Spleen (tissue), 11 donors: ENCODE data around the gene PIGO. TPM values are rescaled to one million over a fixed set of nuclear protein-coding genes. Genes with fewer than 3 reads are reported as not detected.

ENCODE experiments used
- DNase-seq: peaks from one replicate; pipeline ENCODE4 v3.0.0-alpha.2; 2020
- H3K27ac ChIP-seq, 8 donors: fragments of 200-600 bp; sonication (generic) in 7 of 8; 1 replicate in 4 of 8; 2 replicates in 4 of 8; pipeline versions ENCODE4 v1.5.0 to v1.8.0; 2016 to 2021; ENCODE audit warnings: inconsistent platforms in 4 of 8, mild to moderate bottlenecking in 4 of 8, moderate library complexity in 1 of 8
- H3K27me3 ChIP-seq, 7 donors: fragments of 200-600 bp; sonication (generic) in 6 of 7; replicated peaks in 1 of 7; 1 replicate in 4 of 7; 2 replicates in 3 of 7; pipeline versions ENCODE4 v1.5.0 to v1.8.0; 2016 to 2021; ENCODE audit warnings: inconsistent platforms in 3 of 7, mild to moderate bottlenecking in 1 of 7
- H3K36me3 ChIP-seq, 6 donors: fragments of 200-600 bp; sonication (generic) in 5 of 6; 1 replicate in 4 of 6; 2 replicates in 2 of 6; pipeline versions ENCODE4 v1.5.0 to v1.8.0; 2016 to 2021; ENCODE audit warnings: inconsistent platforms in 2 of 6
- H3K4me1 ChIP-seq, 6 donors: fragments of 200-600 bp; sonication (generic) in 5 of 6; 1 replicate in 3 of 6; 2 replicates in 3 of 6; pipeline versions ENCODE4 v1.5.0 to v1.8.0; 2016 to 2021; ENCODE audit warnings: inconsistent platforms in 3 of 6
- H3K4me3 ChIP-seq, 8 donors: fragments of 200-600 bp; sonication (generic) in 7 of 8; 1 replicate in 4 of 8; 2 replicates in 4 of 8; pipeline versions ENCODE4 v1.5.0 to v1.8.0; 2016 to 2021; ENCODE audit warnings: inconsistent platforms in 4 of 8, mild to moderate bottlenecking in 4 of 8, moderate library complexity in 2 of 8
- H3K9me3 ChIP-seq, 8 donors: fragments of 200-600 bp; sonication (generic) in 7 of 8; 1 replicate in 4 of 8; 2 replicates in 4 of 8; pipeline versions ENCODE4 v1.5.0 to v1.8.0; 2016 to 2021; ENCODE audit warnings: inconsistent platforms in 4 of 8
- CTCF ChIP-seq, 11 experiments: fragments of 200-600 bp in 7 of 11; fragments of 450-650 bp in 4 of 11; sonication (generic) in 4 of 11; IDR thresholded peaks in 8 of 11; conservative IDR thresholded peaks in 3 of 11; 1 replicate in 7 of 11; 2 replicates in 4 of 11; pipeline versions ENCODE4 v1.4.0 to v1.8.0; 2016 to 2021; ENCODE audit warnings: antibody characterized with exemption in 11 of 11, inconsistent platforms in 4 of 11, mild to moderate bottlenecking in 1 of 11
- POLR2A ChIP-seq, 3 donors: fragments of 450-650 bp; IDR thresholded peaks; one replicate each; pipeline ENCODE4 v1.5.1; 2017; ENCODE audit warnings: antibody characterized with exemption in 3 of 3, mild to moderate bottlenecking in 1 of 3
- POLR2AphosphoS5 ChIP-seq, 3 donors: sonication (generic); formaldehyde crosslinking; IDR thresholded peaks; one replicate each; pipeline ENCODE4 v1.5.1; 2017; ENCODE audit warnings: antibody characterized with exemption in 3 of 3
- WGBS, 5 donors: extraction: QIAGEN DNeasy Blood & Tissue Kit in 3 of 5; methylation state at CpG; one replicate each; pipeline versions ENCODE4 v1.1.5 to v1.1.7; 2013 to 2018; 5-methylcytosine and 5-hydroxymethylcytosine counted together
- intact Hi-C: fragments of 100-400 bp; cut with DNase I; formaldehyde crosslinking; loops from one replicate; pipeline ENCODE4 v1.15.0; 2023; ENCODE audit warnings: low total_unique reads
- polyA plus RNA-seq, 3 donors: library from polyadenylated mRNA; stranded (reverse); fragments of 200-250 nt; gene quantifications; one replicate each; pipeline ENCODE4 v1.2.1, GENCODE V29; 2013
- total RNA-seq, 7 donors: library from RNA; depleted of rRNA in 3 of 7; stranded (reverse); fragments of >200 nt in 3 of 7; fragmentation: NEBNext Ultra II Directional in 4 of 7; extraction: Animal tissue kit (Norgen Biotek cat#: 25700) in 4 of 7; gene quantifications; one replicate each; pipeline versions ENCODE4 v1.1.0 to v1.2.1, GENCODE V29; 2016 to 2021
- donor health status: healthy with polysubstance abuse.
- donor health status: DM: no; HTN: no; CAD: no; lungs with moderate emphysema.
- donor health status: DM: no; HTN: no; CAD: no.
- donor health status: Bipolar disorder and iron deficiency.
- donor health status: healthy.
- donor health status: DM: no; HTN: no; CAD: no.
- donor health status: DM: yes; HTN: yes; CAD: no.

The PIGO gene
- total and polyA plus RNA-seq, 10 donors: 10.4 to 25.0 (median 19.8) TPM

GRCh38 chr9:35112257-35113020 is 16.0 kb upstream of the PIGO start:
- DNase-seq: no peak
- H3K4me1 ChIP-seq: peaks cover 39 to 89% (median 73%) of the 10 kb centered on the region in 6 donors
- intact Hi-C loops: no loop called here

GRCh38 chr9:35111001-35111933 is 14.9 kb upstream of the PIGO start:
- DNase-seq: peak; percentile 99
- H3K36me3 ChIP-seq: peaks cover 0 to 37% (median 24%) of the 10 kb centered on the region in 6 donors
- 2 to 3% (median 2%) methylated on average over 29 to 57 of the region's 57 CpGs for WGBS, 5 donors
- no peaks in the 10 kb centered on the region for H3K27me3 ChIP-seq
- intact Hi-C loops: no loop called here
- peak overlapping the region; percentile 76 to 96 (median 88) for H3K27ac ChIP-seq
- TF ChIP-seq POLR2AphosphoS5 (IDR thresholded peaks at IDR 0.05) (peak; percentile 52 to 81 (median 79)), POLR2A (IDR thresholded peaks at IDR 0.05) (peak in 1 of 3 donors; percentile 33), CTCF (IDR thresholded peaks at IDR 0.05 in 8 of 11, conservative IDR thresholded peaks at IDR 0.05 in 3 of 11) (peak in 1 of 11 experiments; percentile 42)
- H3K9me3 ChIP-seq: no peaks in the 10 kb centered on the region
- H3K4me1 ChIP-seq: peaks cover 31 to 77% (median 62%) of the 10 kb centered on the region in 6 donors
- peak overlapping the region; percentile 55 to 81 (median 67) for H3K4me3 ChIP-seq

More at GRCh38 chr9:35112257-35113020, 16.0 kb upstream of the PIGO start:
- peak overlapping the region in 5 of 8 donors; percentile 59 to 81 (median 68) for H3K4me3 ChIP-seq
- TF ChIP-seq POLR2A (IDR thresholded peaks at IDR 0.05) (no peak), CTCF (IDR thresholded peaks at IDR 0.05 in 8 of 11, conservative IDR thresholded peaks at IDR 0.05 in 3 of 11) (no peak), POLR2AphosphoS5 (IDR thresholded peaks at IDR 0.05) (no peak)
- H3K27ac ChIP-seq: peak overlapping the region; percentile 15 to 96 (median 88)
- peaks cover 0 to 25% (median 13%) of the 10 kb centered on the region in 6 donors for H3K36me3 ChIP-seq
- no peaks in the 10 kb centered on the region for H3K27me3 ChIP-seq
- WGBS, 5 donors: 79 to 85% (median 82%) methylated on average over 3 of the region's 3 CpGs
- no peaks in the 10 kb centered on the region for H3K9me3 ChIP-seq

- Histone ChIP-seq H3K36me3 (peaks cover 0 to 46% (median 34%) of the 10 kb centered on the region in 6 donors), H3K4me1 (peaks cover 31 to 69% (median 61%) of the 10 kb centered on the region in 6 donors), H3K27ac (peak overlapping the region in 6 of 8 donors; percentile 9 to 96 (median 88)), H3K4me3 (peak overlapping the region in 4 of 8 donors; percentile 60 to 81 (median 72)), H3K9me3 (no peaks in the 10 kb centered on the region), H3K27me3 (no peaks in the 10 kb centered on the region)
- 39 to 54% (median 42%) methylated on average over 3 of the region's 3 CpGs for WGBS, 5 donors
- no peak for TF ChIP-seq POLR2A (IDR thresholded peaks at IDR 0.05)
- no peak for TF ChIP-seq CTCF (IDR thresholded peaks at IDR 0.05 in 8 of 11, conservative IDR thresholded peaks at IDR 0.05 in 3 of 11)
- peak in 1 of 3 donors; percentile 25 for TF ChIP-seq POLR2AphosphoS5 (IDR thresholded peaks at IDR 0.05)
- intact Hi-C loops: no loop called here
- no peak for DNase-seq
Observed at GRCh38 chr9:35110327-35110761, 14.0 kb upstream of the PIGO start.
